Measurements from ENCODE around the gene PLXNA1. TPM values are rescaled to one million over a fixed set of nuclear protein-coding genes. Genes with fewer than 3 reads are reported as not detected.

The PLXNA1 gene
- total RNA-seq, 1 experiment from 2014 or later = 15.9 TPM

DNA sequence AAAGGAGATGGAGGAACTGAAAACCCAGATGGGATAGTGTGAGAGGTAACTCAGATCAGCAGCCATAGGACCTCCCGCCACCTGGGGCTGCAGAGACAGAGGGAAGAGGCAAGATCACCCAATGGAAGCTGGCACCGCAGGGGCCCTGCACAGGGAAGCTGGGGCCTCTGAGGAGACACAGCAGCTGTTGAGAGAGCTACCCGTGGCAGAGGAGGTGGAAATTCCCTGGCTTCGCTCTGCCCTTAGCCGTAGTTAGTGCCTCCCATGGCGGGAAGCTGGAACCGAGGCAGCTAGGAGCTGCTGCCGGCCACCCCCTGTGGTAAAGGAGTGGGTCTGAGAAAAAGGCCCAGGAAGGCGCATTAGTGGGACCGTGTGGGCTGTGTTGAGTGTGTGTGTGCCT, 18.0 kb upstream of the PLXNA1 start:
- DNase-seq (ENCODE audit: extremely low read depth, low read depth) = no peak

DNA sequence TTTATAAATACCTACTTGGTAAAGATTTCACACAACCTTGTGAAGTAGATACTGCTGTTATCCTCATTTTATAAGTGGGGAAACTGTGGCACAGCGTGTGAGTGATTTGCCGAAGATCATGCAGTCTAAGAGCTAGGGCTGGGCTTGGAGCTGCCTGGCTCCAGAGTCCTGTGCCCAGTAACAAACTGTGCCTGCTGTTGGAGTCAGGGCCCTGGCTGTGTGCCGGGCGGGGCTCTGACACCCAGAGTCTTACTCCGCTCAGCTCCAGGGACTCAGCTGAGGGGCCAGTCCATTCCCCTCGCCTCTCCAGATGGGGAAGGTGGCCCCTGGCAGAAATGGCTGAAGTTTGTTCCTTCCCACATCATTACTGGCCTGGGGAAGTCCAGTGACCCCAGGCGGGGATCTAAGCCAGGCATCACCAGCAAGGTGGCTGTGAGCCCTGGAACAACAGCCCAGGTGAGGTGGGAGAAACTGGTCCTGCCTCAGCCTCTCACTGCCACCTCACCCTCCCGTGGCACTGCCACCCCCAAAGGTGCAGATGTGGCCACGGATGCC, 17.3 kb upstream of the PLXNA1 start:
- DNase-seq (ENCODE audit: extremely low read depth, low read depth) = no peak

- DNase-seq (ENCODE audit: extremely low read depth, low read depth) = no peak
These were observed 15.5 kb upstream of the PLXNA1 start for GRCh38 chr3:126967386-126967785.

- no peak for DNase-seq (ENCODE audit: extremely low read depth, low read depth)
These were observed 14.2 kb upstream of the PLXNA1 start for GRCh38 chr3:126968391-126969390.

- DNase-seq (ENCODE audit: extremely low read depth, low read depth) = no peak
These were observed 13.3 kb upstream of the PLXNA1 start for GRCh38 chr3:126969586-126969985.

- no peak for DNase-seq (ENCODE audit: extremely low read depth, low read depth)
These were observed 12.8 kb upstream of the PLXNA1 start for GRCh38 chr3:126970101-126970500.

- DNase-seq (ENCODE audit: extremely low read depth, low read depth) = no peak
These were observed 12.0 kb upstream of the PLXNA1 start for GRCh38 chr3:126970921-126971320.

GRCh38 chr3:126971891-126972351, 11.0 kb upstream of the PLXNA1 start:
- no peak for DNase-seq (ENCODE audit: extremely low read depth, low read depth)

DNA sequence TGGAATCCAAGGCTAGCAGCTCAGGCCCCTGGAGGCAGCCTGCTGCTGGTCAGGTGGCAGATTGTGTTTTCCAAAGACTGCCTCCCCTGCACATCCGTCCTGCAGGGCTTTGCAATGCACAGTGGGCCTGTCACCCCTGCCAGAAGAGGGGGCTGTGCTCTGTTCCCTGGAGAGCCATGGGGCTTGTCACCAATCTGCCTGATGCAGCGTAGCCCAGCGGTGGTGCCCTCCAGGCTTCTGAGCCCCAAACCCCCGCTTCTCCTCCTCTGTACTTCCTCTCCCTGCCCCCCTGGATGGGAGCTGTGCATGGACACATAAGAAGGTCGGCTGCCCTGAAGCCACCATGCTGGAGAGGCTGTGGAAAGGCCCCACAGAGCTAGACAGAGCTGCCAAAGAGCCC, 10.0 kb upstream of the PLXNA1 start:
- DNase-seq (ENCODE audit: extremely low read depth, low read depth) = no peak

DNA sequence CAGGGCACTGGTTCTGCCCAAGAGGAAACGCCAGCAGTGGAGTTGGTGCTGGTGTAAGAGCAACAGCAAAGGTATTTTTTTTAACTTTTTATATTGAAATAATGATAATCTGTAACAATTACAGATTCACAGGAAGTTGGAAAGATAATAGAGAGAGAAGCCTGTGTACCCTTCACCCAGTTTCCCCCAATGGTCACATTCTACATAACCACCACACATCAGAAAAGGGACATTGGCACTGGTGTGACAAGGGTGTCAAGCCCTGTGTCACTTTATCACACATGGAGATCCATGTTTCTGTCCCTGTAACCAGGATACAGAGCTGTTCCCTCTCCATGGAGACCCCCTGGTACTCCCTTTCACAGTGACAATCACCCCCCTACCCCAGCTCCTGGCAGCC, 9.1 kb upstream of the PLXNA1 start:
- DNase-seq (ENCODE audit: extremely low read depth, low read depth) = no peak

GRCh38 chr3:126974756-126975155, 8.2 kb upstream of the PLXNA1 start:
- DNase-seq (ENCODE audit: extremely low read depth, low read depth) = no peak

- DNase-seq (ENCODE audit: extremely low read depth, low read depth) = no peak
These were observed 6.0 kb upstream of the PLXNA1 start for GRCh38 chr3:126976906-126977305.

- DNase-seq (ENCODE audit: extremely low read depth, low read depth) = no peak
These were observed 5.1 kb upstream of the PLXNA1 start for GRCh38 chr3:126977821-126978220.

- DNase-seq (ENCODE audit: extremely low read depth, low read depth) = no peak
These were observed 4.6 kb upstream of the PLXNA1 start for GRCh38 chr3:126978291-126978690.

DNA sequence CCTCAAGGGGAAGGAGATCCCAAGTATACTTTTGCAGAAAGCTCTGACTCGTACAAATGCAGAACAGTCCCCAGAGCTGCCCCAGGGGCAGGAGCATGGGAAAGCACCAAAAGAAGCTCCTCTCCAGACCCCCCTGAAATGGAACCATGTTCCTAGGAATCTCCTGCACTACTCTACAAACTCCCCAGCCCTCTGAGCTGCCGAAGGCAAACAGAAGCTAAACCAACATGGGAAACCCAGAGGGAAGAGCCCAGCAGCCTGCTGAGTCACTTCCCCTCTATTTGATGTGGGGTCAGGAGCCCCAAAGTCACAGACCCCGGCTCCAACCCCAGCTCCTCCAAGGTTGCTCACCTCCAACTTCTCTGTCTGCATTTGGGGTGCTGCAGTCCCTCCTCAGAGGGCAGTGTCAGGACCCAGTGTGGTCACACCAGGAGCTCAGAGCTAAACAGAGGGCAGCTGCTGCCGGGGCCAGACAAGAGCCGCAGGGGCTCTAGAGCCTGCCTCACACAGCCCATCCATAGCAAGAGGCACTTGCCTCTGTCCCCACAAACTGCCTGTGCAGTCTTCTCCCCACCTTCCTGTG, 3.8 kb upstream of the PLXNA1 start:
- DNase-seq (ENCODE audit: extremely low read depth, low read depth) = no peak

DNA sequence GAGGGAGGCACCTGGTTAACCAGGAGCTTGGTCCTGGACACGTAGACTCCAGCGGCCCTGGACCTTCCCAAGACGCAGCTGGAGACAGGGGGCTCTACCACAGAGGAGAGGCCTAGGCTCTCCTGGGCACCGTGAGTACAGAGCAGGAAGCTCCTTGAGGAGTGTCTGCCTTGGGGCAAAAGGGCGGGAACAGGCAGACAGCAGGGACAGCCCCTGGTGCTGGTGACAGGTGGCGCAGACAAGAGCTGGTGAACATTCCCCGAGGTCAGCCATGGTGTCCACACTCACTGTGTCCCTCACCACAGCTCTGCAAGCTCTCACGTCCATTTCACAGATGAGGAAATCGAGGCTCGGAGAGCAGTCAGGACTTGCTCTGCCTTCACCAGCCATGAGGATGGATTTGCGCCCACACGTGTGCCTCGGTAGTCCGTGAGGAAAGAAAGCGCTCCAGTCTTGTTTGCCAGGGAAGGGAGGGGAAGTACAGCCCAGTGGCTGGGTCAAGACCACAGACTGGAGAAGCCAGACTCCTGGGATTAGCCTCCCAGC, 2.6 kb upstream of the PLXNA1 start:
- no peak for DNase-seq (ENCODE audit: extremely low read depth, low read depth)

DNA sequence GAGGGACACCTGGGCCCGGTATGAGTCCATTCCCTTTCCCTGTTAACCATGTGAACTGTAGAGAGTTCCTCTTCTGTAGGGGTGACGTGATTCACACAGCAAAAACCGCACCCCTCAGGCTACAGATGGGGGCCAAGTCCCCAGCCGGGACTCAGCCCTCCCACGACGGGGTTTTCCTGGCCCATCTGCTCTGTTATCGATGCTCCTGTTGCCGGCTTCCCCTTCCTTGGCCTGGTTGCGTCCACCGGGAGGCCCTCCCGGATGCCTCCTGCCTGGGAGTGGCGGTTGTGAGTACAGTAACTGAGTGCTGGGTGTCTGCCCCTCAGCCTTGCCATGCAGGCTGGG, 817 bp upstream of the PLXNA1 start:
- no peak for DNase-seq (ENCODE audit: extremely low read depth, low read depth)

DNA sequence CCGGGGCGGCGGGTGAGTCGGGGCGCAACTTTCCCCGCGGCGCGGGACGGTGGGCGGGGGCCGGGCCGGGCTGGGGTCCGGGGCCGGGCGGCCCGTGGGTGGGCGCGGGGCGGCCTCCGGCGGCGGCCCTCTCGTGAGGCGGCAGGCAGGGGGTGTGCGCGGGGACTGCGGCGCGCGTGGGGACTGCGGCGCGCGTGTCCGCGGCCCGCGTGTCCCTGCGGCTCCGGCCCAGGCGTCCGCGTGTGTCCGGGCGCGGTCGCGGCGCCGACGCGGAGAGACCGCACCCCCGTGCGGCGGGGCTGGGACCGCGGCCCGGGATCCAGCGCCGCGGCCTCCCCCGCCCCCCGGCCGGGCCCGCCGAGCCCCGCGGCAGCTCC, 349 bp downstream of the PLXNA1 start:
- DNase-seq (ENCODE audit: extremely low read depth, low read depth) = no peak

- no peak for DNase-seq (ENCODE audit: extremely low read depth, low read depth)
These were observed 907 bp downstream of the PLXNA1 start for GRCh38 chr3:126983653-126984390.

DNA sequence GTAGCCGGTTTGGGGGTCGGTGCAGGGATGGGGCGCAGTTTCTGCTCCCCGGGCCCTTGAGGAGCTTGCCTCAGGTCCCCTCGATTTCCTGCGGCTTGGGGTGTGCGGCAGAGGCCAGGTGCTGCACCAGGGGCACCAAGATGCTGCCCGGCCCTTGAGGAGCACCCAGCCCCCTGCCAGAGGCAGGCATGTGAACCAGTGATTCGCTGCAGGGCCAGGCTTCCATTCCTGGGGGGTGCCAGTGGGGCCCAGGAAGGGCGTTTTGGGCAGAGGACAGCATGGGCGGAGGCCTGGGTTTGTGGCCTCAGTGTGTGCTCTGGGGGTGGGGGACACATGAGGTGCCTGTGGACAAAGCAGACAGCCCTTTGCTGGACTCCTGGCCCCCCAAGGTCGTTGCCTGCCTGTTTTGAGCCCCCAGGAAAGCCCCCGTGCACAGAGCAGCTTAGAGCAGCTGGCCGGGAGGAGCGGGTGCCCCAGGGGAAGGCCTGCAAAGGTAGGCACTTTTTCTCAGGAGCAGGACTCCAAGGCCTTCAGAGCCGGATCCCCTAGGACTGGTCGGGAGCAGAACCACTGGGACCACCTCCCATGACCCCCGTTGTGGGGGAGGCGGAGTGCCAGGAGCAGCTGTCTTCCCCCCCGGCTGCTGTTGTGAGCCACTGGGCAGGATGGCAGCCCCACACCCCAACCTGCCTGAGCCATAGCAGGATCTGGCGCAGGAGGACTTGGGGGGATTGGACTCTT, 1.6 kb downstream of the PLXNA1 start:
- no peak for DNase-seq (ENCODE audit: extremely low read depth, low read depth)
